ENCODE measurements around the gene SLC22A17. TPM values are rescaled to one million over a fixed set of nuclear protein-coding genes. Genes with fewer than 3 reads are reported as not detected.

The SLC22A17 gene
- total and polyA plus RNA-seq, 2 of the 8 experiments (the other 6 are each of a cell fraction or from before 2014, with no cell fraction given), result 43.0 to 49.0 TPM

- TF ChIP-seq SIN3A (conservative IDR thresholded peaks at IDR 0.05 in 1 of 2, IDR thresholded peaks at IDR 0.05 in 1 of 2; ENCODE audit: low read depth in 1 of 2, low read length in 2 of 2), result peak in 1 of 2 experiments; percentile 71; a peak in 2 of 4 replicates
- TF ChIP-seq NANOG (IDR thresholded peaks at IDR 0.05; ENCODE audit: insufficient read depth, low read depth, low read length, poor library complexity, severe bottlenecking), result no peak
- TF ChIP-seq, protein P1, sequence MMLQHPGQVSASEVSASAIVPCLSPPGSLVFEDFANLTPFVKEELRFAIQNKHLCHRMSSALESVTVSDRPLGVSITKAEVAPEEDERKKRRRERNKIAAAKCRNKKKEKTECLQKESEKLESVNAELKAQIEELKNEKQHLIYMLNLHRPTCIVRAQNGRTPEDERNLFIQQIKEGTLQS (IDR thresholded peaks at IDR 0.05; ENCODE audit: insufficient read depth, low read depth, low read length), result 0 out of 2 replicates have a peak, but pooled peaks have one; percentile 28
- no peak for TF ChIP-seq HDAC6 (IDR thresholded peaks at IDR 0.05; ENCODE audit: low read depth, low read length)
- TF ChIP-seq BRCA1 (IDR thresholded peaks at IDR 0.05; ENCODE audit: low read depth, low read length), result no peak
- TF ChIP-seq TCF12 (IDR thresholded peaks at IDR 0.05; ENCODE audit: low read depth, low read length), result 0 out of 2 replicates have a peak, but pooled peaks have one; percentile 8
- TF ChIP-seq SAP30 (IDR thresholded peaks at IDR 0.05; ENCODE audit: insufficient read depth, insufficient replicate concordance, low read length), result no peak
- no peak for TF ChIP-seq SIRT6 (IDR thresholded peaks at IDR 0.05; ENCODE audit: low read length)
- no peak for TF ChIP-seq GTF2F1 (IDR thresholded peaks at IDR 0.05; ENCODE audit: borderline replicate concordance, low read depth, low read length)
- TF ChIP-seq, protein P2, sequence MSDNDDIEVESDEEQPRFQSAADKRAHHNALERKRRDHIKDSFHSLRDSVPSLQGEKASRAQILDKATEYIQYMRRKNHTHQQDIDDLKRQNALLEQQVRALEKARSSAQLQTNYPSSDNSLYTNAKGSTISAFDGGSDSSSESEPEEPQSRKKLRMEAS (IDR thresholded peaks at IDR 0.05), result peak; percentile 75
- no peak for TF ChIP-seq ZNF274 (IDR thresholded peaks at IDR 0.05; ENCODE audit: borderline replicate concordance, extremely low read depth, low read length)
- TF ChIP-seq TAF1 (IDR thresholded peaks at IDR 0.05; ENCODE audit: low read depth, low read length), result no peak
- no peak for TF ChIP-seq YY1 (IDR thresholded peaks at IDR 0.05; ENCODE audit: low read depth, low read length)
- TF ChIP-seq SUZ12 (IDR thresholded peaks at IDR 0.05; ENCODE audit: low read length), result no peak
- no peak for TF ChIP-seq SIX5 (IDR thresholded peaks at IDR 0.05; ENCODE audit: low read depth, low read length)
- no peak for TF ChIP-seq CHD1 (IDR thresholded peaks at IDR 0.05; ENCODE audit: low read depth, low read length)
- TF ChIP-seq GABPA (IDR thresholded peaks at IDR 0.05; ENCODE audit: borderline replicate concordance, insufficient read depth, low read length), result no peak
- TF ChIP-seq HDAC2 (IDR thresholded peaks at IDR 0.05; ENCODE audit: borderline replicate concordance in 1 of 2, low read depth in 2 of 2, low read length in 2 of 2), result peak in 1 of 2 experiments; percentile 59; a peak in 2 of 4 replicates
- TF ChIP-seq NRF1 (IDR thresholded peaks at IDR 0.05; ENCODE audit: low read depth, low read length), result no peak
- TF ChIP-seq RAD21 (IDR thresholded peaks at IDR 0.05 in 1 of 2, conservative IDR thresholded peaks at IDR 0.05 in 1 of 2; ENCODE audit: low read depth in 2 of 2, low read length in 2 of 2), result peak; percentile 6 to 46; a peak in 3 of 4 replicates
- TF ChIP-seq, protein P3, sequence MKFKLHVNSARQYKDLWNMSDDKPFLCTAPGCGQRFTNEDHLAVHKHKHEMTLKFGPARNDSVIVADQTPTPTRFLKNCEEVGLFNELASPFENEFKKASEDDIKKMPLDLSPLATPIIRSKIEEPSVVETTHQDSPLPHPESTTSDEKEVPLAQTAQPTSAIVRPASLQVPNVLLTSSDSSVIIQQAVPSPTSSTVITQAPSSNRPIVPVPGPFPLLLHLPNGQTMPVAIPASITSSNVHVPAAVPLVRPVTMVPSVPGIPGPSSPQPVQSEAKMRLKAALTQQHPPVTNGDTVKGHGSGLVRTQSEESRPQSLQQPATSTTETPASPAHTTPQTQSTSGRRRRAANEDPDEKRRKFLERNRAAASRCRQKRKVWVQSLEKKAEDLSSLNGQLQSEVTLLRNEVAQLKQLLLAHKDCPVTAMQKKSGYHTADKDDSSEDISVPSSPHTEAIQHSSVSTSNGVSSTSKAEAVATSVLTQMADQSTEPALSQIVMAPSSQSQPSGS (IDR thresholded peaks at IDR 0.05; ENCODE audit: low read length), result no peak
Measured at GRCh38 chr14:23301288-23301968, 51.3 kb downstream of the SLC22A17 start (continued).

Data from H1 (cell line).